ENCODE data around the gene DPM3.
"Not testable (repeated sequence)": the region's sequence is repeated elsewhere in the genome, so short reads cannot be mapped to it uniquely, and the experiment has no call there.

DPM3 gene

GRCh38 chr1:155175927-155176371, 35.6 kb upstream of the DPM3 start:
- DNase-seq, result peak in 2 of 58 donors; percentile 23 to 29

GRCh38 chr1:155175281-155175926, 35.1 kb upstream of the DPM3 start:
- peak in 1 of 58 donors; percentile 42 for DNase-seq

- DNase-seq, result peak in 32 of 58 donors; percentile 21 to 71 (median 47)
These were observed 34.3 kb upstream of the DPM3 start for GRCh38 chr1:155174324-155175280.

- DNase-seq, result peak in 50 of 58 donors; percentile 34 to 83 (median 59)
These were observed 33.4 kb upstream of the DPM3 start, which contains the start of gene TRIM46 for GRCh38 chr1:155173478-155174323. TRIM46 (plus strand) TSS chr1:155173849; CDS start chr1:155173967, 118 bp downstream.

DNA sequence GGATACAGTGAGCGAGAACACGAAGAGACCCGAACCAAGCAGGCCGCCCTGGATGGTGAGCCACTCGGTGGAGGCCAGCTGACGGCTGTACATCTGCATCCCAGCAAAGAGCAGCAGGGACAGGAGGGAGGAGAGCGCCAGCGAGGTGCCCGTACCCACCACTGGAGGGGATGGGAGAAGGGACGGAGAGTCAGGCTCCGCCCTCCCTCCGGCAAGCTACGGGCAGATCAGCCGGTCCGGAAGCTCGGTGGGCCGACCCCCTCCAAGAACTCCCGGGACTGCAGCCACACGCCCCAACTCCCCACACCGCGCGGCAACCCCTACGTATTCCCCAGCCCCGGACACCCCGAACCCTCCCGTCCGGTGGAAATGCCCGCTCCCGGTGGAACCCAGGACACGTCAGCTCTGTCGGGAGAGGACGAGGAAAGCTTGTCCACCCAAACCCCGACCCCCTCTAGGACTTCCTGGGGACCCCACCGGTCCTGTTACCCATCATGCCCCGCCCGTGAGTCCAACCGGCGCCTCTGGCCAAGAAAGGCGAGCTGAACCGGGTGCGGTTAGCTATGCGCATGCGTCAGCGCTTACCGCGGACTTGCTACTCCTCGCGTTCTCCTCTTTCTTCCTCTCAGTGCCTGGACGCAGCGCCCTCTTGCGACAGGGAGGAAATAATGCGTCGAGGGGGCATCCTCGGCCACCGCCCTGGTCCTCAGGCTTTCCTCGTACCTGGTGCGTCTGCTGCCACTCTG, 32.6 kb upstream of the DPM3 start, which contains the start of gene KRTCAP2:
KRTCAP2 (minus strand) TSS at position 573 of the 746 bp plus-strand sequence; CDS start at position 493, 80 bp downstream.
- DNase-seq, result peak; percentile 56 to 98 (median 90)

GRCh38 chr1:155171836-155172731, 31.8 kb upstream of the DPM3 start:
- no peak for DNase-seq

DNA sequence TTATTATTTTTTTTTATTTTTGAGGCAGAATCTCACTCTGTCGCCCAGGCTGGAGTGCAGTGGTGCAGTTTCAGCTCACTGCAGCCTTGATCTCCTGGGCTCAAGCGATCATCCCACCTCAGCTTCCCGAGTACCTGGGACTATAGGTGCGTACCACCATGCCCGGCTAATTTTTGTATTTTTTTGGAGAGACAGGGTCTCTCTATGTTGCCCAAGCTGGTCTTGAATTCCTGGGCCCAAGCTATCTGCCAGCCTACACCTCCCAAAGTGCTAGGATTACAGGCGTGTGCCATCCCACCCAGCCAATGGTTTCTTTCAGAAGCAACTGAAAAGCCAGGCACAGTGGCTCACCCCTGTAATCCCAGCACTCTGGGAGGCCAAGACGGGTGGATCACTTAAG, 30.5 kb upstream of the DPM3 start:
- DNase-seq, result no peak

- DNase-seq, result no peak
These were observed 29.9 kb upstream of the DPM3 start for GRCh38 chr1:155170101-155170785.

- no peak for DNase-seq
These were observed 29.2 kb upstream of the DPM3 start for GRCh38 chr1:155169541-155169940.

GRCh38 chr1:155168456-155169210, 28.3 kb upstream of the DPM3 start:
- DNase-seq, result no peak

DNA sequence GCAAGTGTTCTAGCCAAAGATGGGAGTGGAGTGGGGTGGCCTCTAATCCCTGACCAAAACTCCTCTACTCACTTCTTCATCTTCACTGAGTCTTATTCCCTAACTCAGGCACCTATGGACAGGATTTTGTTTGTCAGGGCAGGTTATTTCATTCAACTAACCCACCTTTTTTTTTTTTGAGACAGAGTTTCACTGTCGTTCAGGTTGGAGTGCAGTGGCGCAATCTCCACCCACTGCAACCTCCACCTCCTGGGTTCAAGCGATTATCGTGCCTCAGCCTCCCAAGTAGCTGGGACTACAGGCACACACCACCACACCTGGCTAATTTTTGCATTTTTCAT, 27.7 kb upstream of the DPM3 start:
- not testable (repeated sequence) for DNase-seq

GRCh38 chr1:155167166-155168104, 27.1 kb upstream of the DPM3 start:
- peak in 56 of 58 donors; percentile 39 to 95 (median 81) for DNase-seq

GRCh38 chr1:155166471-155167165, 26.3 kb upstream of the DPM3 start:
- peak in 31 of 58 donors; percentile 22 to 79 (median 47) for DNase-seq

GRCh38 chr1:155166051-155166470, 25.7 kb upstream of the DPM3 start:
- DNase-seq, result no peak

- DNase-seq, result not testable (repeated sequence)
These were observed 24.3 kb upstream of the DPM3 start for GRCh38 chr1:155164625-155165024.

- not testable (repeated sequence) for DNase-seq
These were observed 23.5 kb upstream of the DPM3 start for GRCh38 chr1:155163785-155164184.
